GM23338 (cell line): ENCODE data around the gene TCEANC.

Source experiments
- ETS1 ChIP-seq: IDR thresholded peaks from 2 replicates; pipeline ENCODE4 v1.6.1; 2016; ENCODE audit warnings: antibody characterized with exemption
- EZH2phosphoT487 ChIP-seq: fragments of 200-600 bp; sonication (generic); IDR thresholded peaks from one replicate; pipeline ENCODE4 v1.8.1; 2018; ENCODE audit warnings: antibody characterized with exemption; ENCODE audit not compliant: unreplicated experiment
- JUNB ChIP-seq: IDR thresholded peaks from one replicate; pipeline ENCODE4 v1.6.1; 2016; ENCODE audit warnings: antibody characterized with exemption; ENCODE audit not compliant: unreplicated experiment
- POLR2AphosphoS5 ChIP-seq: IDR thresholded peaks from 2 replicates; pipeline ENCODE4 v1.6.1; 2016; ENCODE audit warnings: antibody characterized with exemption, low read depth
- TF ChIP-seq, protein P1 (sequence below), 2 experiments: fragments of 200-600 bp in 1 of 2; sonication (generic) in 1 of 2; conservative IDR thresholded peaks; 2 replicates each; pipeline versions ENCODE4 v1.5.1 to v1.6.1; 2016 to 2017; ENCODE audit warnings: antibody characterized with exemption in 2 of 2, low read depth in 2 of 2, mild to moderate bottlenecking in 2 of 2, moderate library complexity in 1 of 2

DNA sequence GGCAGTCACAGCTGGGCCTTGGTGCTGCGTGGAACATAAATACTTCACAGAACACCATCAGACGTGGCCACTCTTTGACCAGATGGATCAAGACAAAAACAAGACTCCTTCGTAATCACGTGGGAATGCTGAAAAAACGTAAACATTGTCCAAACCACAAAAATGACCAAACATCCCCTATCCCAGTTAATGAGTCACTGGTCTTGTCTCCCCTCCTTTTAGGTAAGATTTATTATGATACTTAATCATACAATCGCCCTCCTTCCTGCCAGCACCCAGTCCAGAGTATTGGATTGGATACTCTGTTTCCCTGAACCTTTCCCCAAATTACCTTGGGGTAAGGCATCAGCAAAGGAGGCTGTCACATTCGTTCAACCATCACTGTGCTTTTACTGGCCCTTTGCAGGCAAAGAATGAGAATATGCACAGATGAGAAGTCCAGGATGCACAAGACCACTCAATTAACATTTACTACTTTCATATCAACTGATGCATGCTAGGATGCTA is 601 bp upstream of the TCEANC start:
- TF ChIP-seq, protein P1, sequence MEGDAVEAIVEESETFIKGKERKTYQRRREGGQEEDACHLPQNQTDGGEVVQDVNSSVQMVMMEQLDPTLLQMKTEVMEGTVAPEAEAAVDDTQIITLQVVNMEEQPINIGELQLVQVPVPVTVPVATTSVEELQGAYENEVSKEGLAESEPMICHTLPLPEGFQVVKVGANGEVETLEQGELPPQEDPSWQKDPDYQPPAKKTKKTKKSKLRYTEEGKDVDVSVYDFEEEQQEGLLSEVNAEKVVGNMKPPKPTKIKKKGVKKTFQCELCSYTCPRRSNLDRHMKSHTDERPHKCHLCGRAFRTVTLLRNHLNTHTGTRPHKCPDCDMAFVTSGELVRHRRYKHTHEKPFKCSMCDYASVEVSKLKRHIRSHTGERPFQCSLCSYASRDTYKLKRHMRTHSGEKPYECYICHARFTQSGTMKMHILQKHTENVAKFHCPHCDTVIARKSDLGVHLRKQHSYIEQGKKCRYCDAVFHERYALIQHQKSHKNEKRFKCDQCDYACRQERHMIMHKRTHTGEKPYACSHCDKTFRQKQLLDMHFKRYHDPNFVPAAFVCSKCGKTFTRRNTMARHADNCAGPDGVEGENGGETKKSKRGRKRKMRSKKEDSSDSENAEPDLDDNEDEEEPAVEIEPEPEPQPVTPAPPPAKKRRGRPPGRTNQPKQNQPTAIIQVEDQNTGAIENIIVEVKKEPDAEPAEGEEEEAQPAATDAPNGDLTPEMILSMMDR (conservative IDR thresholded peaks at IDR 0.05; ENCODE audit: low read depth in 2 of 2), result no peak
- TF ChIP-seq ETS1, result no peak
- TF ChIP-seq POLR2AphosphoS5, result no peak
- TF ChIP-seq JUNB, result no peak
- TF ChIP-seq EZH2phosphoT487, result no peak
